Panc1 (cell line): Measurements from ENCODE around the gene TRAM2.

ENCODE experiments used
- CTCF ChIP-seq: fragments of 450-650 bp; IDR thresholded peaks from 2 replicates; pipeline ENCODE4 v1.5.1; 2017; ENCODE audit warnings: mild to moderate bottlenecking
- REST ChIP-seq, 2 experiments: IDR thresholded peaks; 2 replicates each; pipeline ENCODE4 v1.6.1; 2011 to 2012; ENCODE audit warnings: low read depth in 2 of 2, control low read depth in 1 of 2, low read length in 1 of 2, mild to moderate bottlenecking in 1 of 2, moderate library complexity in 1 of 2; ENCODE audit not compliant: insufficient read depth in 1 of 2

GRCh38 chr6:52620055-52620905 lies 43.4 kb upstream of the TRAM2 start:
- TF ChIP-seq CTCF (no peak), REST (IDR thresholded peaks at IDR 0.05; ENCODE audit: insufficient read depth in 1 of 2, low read depth in 2 of 2, low read length in 1 of 2) (no peak)
